HL-60 (cell line): ENCODE results near the gene SLC22A7.

ENCODE experiments used
- DNase-seq, 2 experiments: peaks; one replicate each; pipeline ENCODE4 v3.0.0-alpha.2; 2010 to 2020; ENCODE audit warnings: low read depth in 1 of 2, low spot score in 1 of 2
- H3K27ac ChIP-seq: fragments of 250-450 bp; sonication (Bioruptor Pico); replicated peaks from 2 replicates; pipeline ENCODE4 v1.5.1; 2020; ENCODE audit warnings: mild to moderate bottlenecking, moderate library complexity
- H3K27me3 ChIP-seq: fragments of 250-450 bp; sonication (Bioruptor Pico); 2 replicates; pipeline ENCODE4 v1.5.1; 2021; ENCODE audit warnings: mild to moderate bottlenecking, moderate library complexity; ENCODE audit not compliant: insufficient read depth, poor library complexity, severe bottlenecking
- H3K4me3 ChIP-seq: replicated peaks from 2 replicates; pipeline ENCODE4 v1.5.1; 2011; ENCODE audit warnings: mild to moderate bottlenecking, control low read depth, low read length; ENCODE audit not compliant: insufficient read depth
- CTCF ChIP-seq: IDR thresholded peaks from one replicate; pipeline ENCODE4 v1.5.1; 2011; ENCODE audit warnings: low read length, control low read depth, inconsistent platforms; ENCODE audit not compliant: insufficient read depth
- GABPA ChIP-seq: IDR thresholded peaks from 2 replicates; pipeline ENCODE4 v1.6.1; 2012; ENCODE audit warnings: low read depth
- POLR2AphosphoS5 ChIP-seq: IDR thresholded peaks from 2 replicates; pipeline ENCODE4 v1.6.1; 2012; ENCODE audit warnings: low read depth
- REST ChIP-seq: IDR thresholded peaks from 2 replicates; pipeline ENCODE4 v1.6.1; 2012; ENCODE audit warnings: low read depth; ENCODE audit not compliant: insufficient replicate concordance
- SPI1 ChIP-seq: IDR thresholded peaks from 2 replicates; pipeline ENCODE4 v1.6.1; 2012; ENCODE audit warnings: low read depth, mild to moderate bottlenecking, borderline replicate concordance

The SLC22A7 gene

GRCh38 chr6:43290905-43291355, 7.1 kb upstream of the SLC22A7 start:
- no peak overlapping the region for H3K4me3 ChIP-seq
- TF ChIP-seq CTCF (no peak), SPI1 (no peak), POLR2AphosphoS5 (no peak), REST (no peak)
- peaks cover 8% of the 10 kb centered on the region for H3K27me3 ChIP-seq
- H3K27ac ChIP-seq = no peak overlapping the region
- no peak for DNase-seq

GRCh38 chr6:43291708-43292107, 6.4 kb upstream of the SLC22A7 start:
- Histone ChIP-seq H3K27me3 (peaks cover under 1% of the 10 kb centered on the region), H3K4me3 (no peak overlapping the region), H3K27ac (no peak overlapping the region)
- TF ChIP-seq GABPA (no peak), REST (no peak), POLR2AphosphoS5 (no peak), SPI1 (no peak), CTCF (no peak)
- DNase-seq = no peak

- TF ChIP-seq SPI1 = no peak
- no peak for TF ChIP-seq CTCF
- TF ChIP-seq GABPA = no peak
- TF ChIP-seq POLR2AphosphoS5 = no peak
- DNase-seq = no peak
- Histone ChIP-seq H3K27ac (no peak overlapping the region), H3K27me3 (no peaks in the 10 kb centered on the region), H3K4me3 (no peak overlapping the region)
Measured at GRCh38 chr6:43292341-43292740, 5.7 kb upstream of the SLC22A7 start.

- Histone ChIP-seq H3K4me3 (no peak overlapping the region), H3K27ac (no peak overlapping the region), H3K27me3 (peaks cover under 1% of the 10 kb centered on the region)
- TF ChIP-seq CTCF (no peak), GABPA (no peak), SPI1 (no peak), POLR2AphosphoS5 (no peak), REST (no peak)
- DNase-seq = no peak
Measured at GRCh38 chr6:43292763-43293318, 5.2 kb upstream of the SLC22A7 start.
